ENCODE results near the gene FMNL1.
"Not testable (repeated sequence)": the region's sequence is repeated elsewhere in the genome, so short reads cannot be mapped to it uniquely, and the experiment has no call there.

FMNL1 gene

DNA sequence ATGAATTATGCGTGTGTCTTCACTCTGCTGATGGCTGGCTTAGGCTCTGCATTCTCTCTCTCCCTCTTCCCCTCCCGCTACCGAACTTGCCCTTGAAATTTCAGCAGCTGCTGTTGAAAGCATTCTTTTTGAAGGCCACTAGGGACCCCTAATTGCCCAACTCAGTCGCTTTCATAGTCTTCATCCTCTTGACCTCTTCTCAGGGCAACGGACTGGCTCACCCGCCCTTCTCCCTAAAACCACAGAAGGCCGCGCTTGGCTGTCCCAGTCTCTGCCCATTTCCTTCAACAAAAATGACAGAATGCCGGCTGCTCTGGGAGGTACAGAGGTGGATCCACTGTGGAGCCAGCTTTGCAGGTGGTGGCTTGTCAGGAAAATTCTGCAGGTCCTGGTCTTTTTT, 21.0 kb upstream of the FMNL1 start:
- DNase-seq (ENCODE audit: extremely low spot score): no peak
- CTCF ChIA-PET: interaction anchor here (1.8 to 17.8 kb wide), 4 partner anchors 18 to 67 kb away, joined by 6 to 316 read pairs (median 16); partner anchors contain the start of genes ACBD4 and PLCD3
- POLR2A ChIA-PET: interaction anchor here (1.8 kb wide), 1 partner anchor 52 kb away, joined by 5 read pairs; the partner anchor contains the start of gene HEXIM1
- TF ChIP-seq, protein P1, sequence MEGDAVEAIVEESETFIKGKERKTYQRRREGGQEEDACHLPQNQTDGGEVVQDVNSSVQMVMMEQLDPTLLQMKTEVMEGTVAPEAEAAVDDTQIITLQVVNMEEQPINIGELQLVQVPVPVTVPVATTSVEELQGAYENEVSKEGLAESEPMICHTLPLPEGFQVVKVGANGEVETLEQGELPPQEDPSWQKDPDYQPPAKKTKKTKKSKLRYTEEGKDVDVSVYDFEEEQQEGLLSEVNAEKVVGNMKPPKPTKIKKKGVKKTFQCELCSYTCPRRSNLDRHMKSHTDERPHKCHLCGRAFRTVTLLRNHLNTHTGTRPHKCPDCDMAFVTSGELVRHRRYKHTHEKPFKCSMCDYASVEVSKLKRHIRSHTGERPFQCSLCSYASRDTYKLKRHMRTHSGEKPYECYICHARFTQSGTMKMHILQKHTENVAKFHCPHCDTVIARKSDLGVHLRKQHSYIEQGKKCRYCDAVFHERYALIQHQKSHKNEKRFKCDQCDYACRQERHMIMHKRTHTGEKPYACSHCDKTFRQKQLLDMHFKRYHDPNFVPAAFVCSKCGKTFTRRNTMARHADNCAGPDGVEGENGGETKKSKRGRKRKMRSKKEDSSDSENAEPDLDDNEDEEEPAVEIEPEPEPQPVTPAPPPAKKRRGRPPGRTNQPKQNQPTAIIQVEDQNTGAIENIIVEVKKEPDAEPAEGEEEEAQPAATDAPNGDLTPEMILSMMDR (IDR thresholded peaks at IDR 0.05; ENCODE audit: control extremely low read depth, extremely low read depth, low read depth, missing control alignments): no peak

DNA sequence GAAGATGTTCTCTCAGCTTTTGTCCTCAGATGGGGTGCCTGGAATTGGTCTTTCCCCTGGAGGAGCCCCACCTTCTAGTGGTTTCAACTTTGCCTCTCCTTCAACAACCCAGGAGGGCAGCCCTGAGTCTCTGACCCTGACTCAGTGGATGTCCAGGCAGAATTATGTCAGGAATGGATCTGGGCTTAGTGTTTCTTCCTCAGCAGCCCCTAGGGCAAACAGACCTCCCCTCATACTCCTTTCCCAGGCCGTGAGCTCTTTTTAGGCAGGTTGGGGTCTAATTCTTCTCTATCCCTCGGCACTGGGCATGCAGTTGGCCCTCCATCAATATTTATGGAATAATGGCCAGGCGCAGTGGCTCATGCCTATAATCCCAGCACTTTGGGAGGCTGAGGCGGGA, 20.2 kb upstream of the FMNL1 start:
- ChIA-PET CTCF (interaction anchor here (1.2 to 17.8 kb wide), 5 partner anchors 17 to 76 kb away, joined by 3 to 316 read pairs (median 9); partner anchors contain the start of genes ACBD4 and PLCD3), POLR2A (interaction anchor here (1.8 kb wide), 1 partner anchor 52 kb away, joined by 5 read pairs; the partner anchor contains the start of gene HEXIM1)
- TF ChIP-seq, protein P1 (IDR thresholded peaks at IDR 0.05; ENCODE audit: control extremely low read depth, extremely low read depth, low read depth, missing control alignments): no peak
- DNase-seq (ENCODE audit: extremely low spot score): no peak

DNA sequence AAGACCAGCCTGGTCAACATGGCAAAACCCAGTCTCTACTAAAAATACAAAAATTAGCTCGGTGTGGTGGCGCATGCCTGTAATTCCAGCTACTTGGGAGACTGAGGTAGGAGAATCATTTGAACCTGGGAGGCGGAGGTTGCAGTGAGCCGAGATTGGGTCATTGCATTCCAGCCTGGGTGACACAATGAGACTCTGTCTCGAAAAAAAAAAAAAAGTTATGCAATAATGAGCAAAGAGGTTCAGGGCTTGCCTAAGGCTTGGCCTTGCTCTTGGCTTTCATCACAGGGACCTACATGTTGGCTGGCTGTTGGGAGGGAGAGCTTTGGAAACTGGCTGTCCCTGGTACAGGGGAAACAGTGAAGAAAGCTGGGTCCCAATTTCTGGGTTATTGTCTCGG, 19.8 kb upstream of the FMNL1 start:
- POLR2A ChIA-PET; DNase-seq (ENCODE audit: extremely low spot score): not testable (repeated sequence)
- CTCF ChIA-PET: interaction anchor here (1.2 to 17.8 kb wide), 5 partner anchors 17 to 75 kb away, joined by 3 to 316 read pairs (median 9); partner anchors contain the start of genes ACBD4 and PLCD3

DNA sequence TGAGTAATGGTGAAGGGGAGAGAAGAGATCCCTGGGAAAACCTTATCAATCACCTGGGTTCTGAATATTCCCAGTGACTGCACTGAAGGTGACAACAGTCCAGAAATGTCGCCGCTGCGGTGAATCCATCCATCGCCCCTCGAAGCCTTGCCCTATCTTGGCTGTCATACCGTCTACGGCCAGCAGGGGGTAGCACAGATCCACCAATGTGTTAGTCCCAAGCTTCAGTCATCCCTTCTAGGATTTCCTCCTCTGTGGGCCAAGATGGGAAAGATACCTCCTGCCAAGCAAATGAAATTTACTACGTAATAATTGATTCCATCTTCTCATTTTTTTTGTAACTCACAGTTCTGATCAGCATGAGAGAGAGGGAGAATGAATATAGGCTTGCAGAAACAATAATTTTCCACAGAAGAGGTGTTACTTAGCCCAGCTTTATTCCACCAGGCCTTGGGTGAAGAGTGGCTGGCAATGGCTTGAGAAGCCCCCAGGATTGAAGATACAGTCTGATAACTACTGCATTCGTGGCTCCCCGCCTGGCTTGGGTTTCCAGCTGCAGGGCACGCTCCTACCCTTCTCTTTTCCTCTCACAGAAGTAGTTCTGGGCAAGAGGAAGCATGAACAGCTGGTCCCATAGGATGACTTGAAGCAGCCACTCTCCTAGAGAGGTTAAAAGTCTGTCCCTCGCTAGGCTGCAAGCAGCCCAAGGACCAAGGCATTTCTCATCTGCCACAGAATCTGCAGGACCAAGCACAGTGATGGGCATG, 2.6 kb upstream of the FMNL1 start:
- POLR2A ChIA-PET: interaction anchor here (0.5 to 1.6 kb wide), 5 partner anchors 12 to 79 kb away, joined by 3 to 11 read pairs (median 3); partner anchors contain the start of gene HEXIM1
- TF ChIP-seq, protein P1 (IDR thresholded peaks at IDR 0.05; ENCODE audit: control extremely low read depth, extremely low read depth, low read depth, missing control alignments): peak; percentile 94
- peak; percentile 74 for DNase-seq (ENCODE audit: extremely low spot score)
- CTCF ChIA-PET: interaction anchor here (0.7 to 10.2 kb wide), 43 partner anchors 9 to 613 kb away, joined by 3 to 309 read pairs (median 5); partner anchors contain the start of genes ACBD4 and HEXIM2

DNA sequence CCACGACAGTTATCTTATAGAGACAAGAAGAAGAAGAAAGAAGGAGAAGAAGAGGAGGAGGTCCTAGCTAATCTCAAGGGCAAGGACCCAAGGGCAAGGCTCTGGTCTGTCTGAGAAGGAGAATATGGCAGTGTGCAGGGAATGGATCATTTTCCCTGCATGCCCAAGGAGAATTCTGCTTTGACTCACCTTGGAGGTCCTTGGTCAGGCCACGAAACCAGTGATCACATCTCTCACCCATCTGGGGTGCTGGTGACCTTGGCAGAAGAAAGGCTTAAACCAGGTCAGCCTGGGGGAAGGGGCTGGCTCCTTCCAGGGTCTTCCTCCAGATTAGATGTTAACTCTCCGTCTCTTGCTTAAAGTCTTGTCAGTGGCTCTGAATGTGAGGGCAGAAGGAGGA, 1.6 kb upstream of the FMNL1 start:
- no peak for DNase-seq (ENCODE audit: extremely low spot score)
- TF ChIP-seq, protein P1 (IDR thresholded peaks at IDR 0.05; ENCODE audit: control extremely low read depth, extremely low read depth, low read depth, missing control alignments): no peak
- ChIA-PET POLR2A (no interaction called here), CTCF (interaction anchor here (0.9 to 10.2 kb wide), 22 partner anchors 10 to 173 kb away, joined by 3 to 309 read pairs (median 11); partner anchors contain the start of gene ACBD4)

DNA sequence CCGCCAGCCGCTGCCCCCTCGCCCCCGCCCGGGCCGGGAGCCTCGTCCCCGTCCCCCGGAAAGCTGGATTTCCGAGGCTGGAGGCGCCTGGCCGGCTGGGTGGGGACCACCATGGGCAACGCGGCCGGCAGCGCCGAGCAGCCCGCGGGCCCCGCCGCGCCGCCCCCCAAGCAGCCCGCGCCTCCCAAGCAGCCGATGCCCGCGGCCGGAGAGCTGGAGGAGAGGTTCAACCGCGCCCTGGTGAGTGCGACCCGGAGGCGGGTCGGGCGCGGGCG, 266 bp downstream of the FMNL1 start:
- TF ChIP-seq, protein P1 (IDR thresholded peaks at IDR 0.05; ENCODE audit: control extremely low read depth, extremely low read depth, low read depth, missing control alignments): no peak
- no peak for DNase-seq (ENCODE audit: extremely low spot score)
- CTCF ChIA-PET: interaction anchor here (2.4 to 10.2 kb wide), 2 partner anchors 12 to 164 kb away, joined by 8 to 309 read pairs; no protein-coding TSS in a partner anchor
- POLR2A ChIA-PET: interaction anchor here (1.9 kb wide), 1 partner anchor 72 kb away, joined by 5 read pairs; no protein-coding TSS in a partner anchor
